SK-N-SH (cell line): ENCODE measurements around the gene CHCHD3. TPM values are rescaled to one million over a fixed set of nuclear protein-coding genes. Genes with fewer than 3 reads are reported as not detected.

Experiments
- CTCF ChIA-PET: fragments of 300-600, 350-600 bp; formaldehyde crosslinking; extraction: SDS; loops from one replicate; lab custom pipeline; 2021; lab: Yijun Ruan, JAX
- POLR2A ChIA-PET: fragments of 350-600 bp; sonication (Branson Sonifier 250); formaldehyde crosslinking; extraction: SDS; loops from one replicate; lab custom pipeline; 2020; ENCODE audit warnings: antibody characterized with exemption, inconsistent platforms; lab: Yijun Ruan, JAX
- DNase-seq: peaks from one replicate; pipeline ENCODE4 v3.0.0; 2012
- H2AFZ ChIP-seq: fragments of 200-600 bp; sonication (generic); 2 replicates; pipeline ENCODE4 v1.8.1; 2016; ENCODE audit warnings: antibody characterized with exemption, mild to moderate bottlenecking, low read depth
- H3F3A ChIP-seq: fragments of 200-600 bp; sonication (generic); replicated peaks from 2 replicates; pipeline ENCODE3; 2016; ENCODE audit warnings: antibody characterized with exemption, mild to moderate bottlenecking; ENCODE audit not compliant: insufficient read depth
- H3K27ac ChIP-seq, 2 experiments: fragments of 200-500 bp in 1 of 2; fragments of 200-600 bp in 1 of 2; sonication (Bioruptor generic) in 1 of 2; sonication (generic), shearing (Covaris generic) in 1 of 2; 2 replicates each; pipeline versions ENCODE4 v1.5.1 to v1.6.1; 2014 to 2016; ENCODE audit warnings: low read depth in 2 of 2, inconsistent platforms in 1 of 2, low read length in 1 of 2, mild to moderate bottlenecking in 1 of 2, mixed read lengths in 1 of 2
- H3K27me3 ChIP-seq: fragments of 200-600 bp; sonication (generic), shearing (Covaris generic); 2 replicates; pipeline ENCODE4 v1.6.1; 2016; ENCODE audit warnings: mixed run types; ENCODE audit not compliant: insufficient read depth
- H3K36me3 ChIP-seq, 2 experiments: fragments of 200-500 bp in 1 of 2; fragments of 200-600 bp in 1 of 2; sonication (Bioruptor generic) in 1 of 2; sonication (generic) in 1 of 2; replicated peaks in 1 of 2; 2 replicates each; pipeline versions ENCODE3 to v1.5.1; 2014 to 2016; ENCODE audit warnings: low read length in 1 of 2, mild to moderate bottlenecking in 1 of 2; ENCODE audit not compliant: insufficient read depth in 2 of 2, control insufficient read depth in 1 of 2
- H3K4me1 ChIP-seq, 2 experiments: fragments of 200-500 bp in 1 of 2; fragments of 200-600 bp in 1 of 2; sonication (Bioruptor generic) in 1 of 2; sonication (generic), shearing (Covaris generic) in 1 of 2; 2 replicates each; pipeline versions ENCODE4 v1.5.1 to v1.6.1; 2014 to 2016; ENCODE audit warnings: low read depth in 1 of 2, low read length in 1 of 2, mixed run types in 1 of 2; ENCODE audit not compliant: insufficient read depth in 2 of 2, control insufficient read depth in 1 of 2
- H3K4me2 ChIP-seq: fragments of 200-600 bp; sonication (generic), shearing (Covaris generic); 2 replicates; pipeline ENCODE4 v1.6.1; 2017; ENCODE audit warnings: mixed run types
- H3K4me3 ChIP-seq, 2 experiments: fragments of 200-500 bp in 1 of 2; fragments of 200-600 bp in 1 of 2; sonication (Bioruptor generic) in 1 of 2; sonication (generic), shearing (Covaris generic) in 1 of 2; 2 replicates each; pipeline versions ENCODE4 v1.5.1 to v1.8.1; 2014 to 2016; ENCODE audit warnings: low read depth in 2 of 2, inconsistent platforms in 1 of 2, low read length in 1 of 2, mild to moderate bottlenecking in 1 of 2, mixed read lengths in 1 of 2, moderate library complexity in 1 of 2
- H3K79me2 ChIP-seq: fragments of 200-600 bp; sonication (generic); 2 replicates; pipeline ENCODE4 v1.8.1; 2017; ENCODE audit warnings: mild to moderate bottlenecking; ENCODE audit not compliant: insufficient read depth
- H3K9ac ChIP-seq: fragments of 200-600 bp; sonication (generic); 2 replicates; pipeline ENCODE4 v1.6.1; 2017; ENCODE audit warnings: mixed run types
- H3K9me2 ChIP-seq: fragments of 200-600 bp; sonication (generic); 2 replicates; pipeline ENCODE4 v1.6.1; 2017; ENCODE audit warnings: mixed run types
- H3K9me3 ChIP-seq: fragments of 200-600 bp; sonication (generic); 2 replicates; pipeline ENCODE4 v1.6.1; 2017; ENCODE audit warnings: mixed run types, mild to moderate bottlenecking, moderate library complexity
- H4K20me1 ChIP-seq: fragments of 200-600 bp; sonication (generic); 2 replicates; pipeline ENCODE4 v1.6.1; 2017; ENCODE audit warnings: mild to moderate bottlenecking, mixed run types; ENCODE audit not compliant: insufficient read depth
- CHD2 ChIP-seq: fragments of 150-350 bp; IDR thresholded peaks from 2 replicates; pipeline ENCODE4 v1.6.1; 2018; ENCODE audit warnings: low read length; ENCODE audit not compliant: partially characterized antibody
- CTCF ChIP-seq: fragments of 200-600 bp; sonication (generic); IDR thresholded peaks from 2 replicates; pipeline ENCODE4 v1.6.1; 2017; ENCODE audit warnings: antibody characterized with exemption, mild to moderate bottlenecking, moderate library complexity
- EZH2phosphoT487 ChIP-seq: fragments of 200-600 bp; sonication (generic); IDR thresholded peaks from 2 replicates; pipeline ENCODE4 v1.6.1; 2017; ENCODE audit warnings: low read depth, mixed run types, mild to moderate bottlenecking, antibody characterized with exemption, moderate library complexity, borderline replicate concordance
- FOXJ3 ChIP-seq: sonication (generic); formaldehyde crosslinking; IDR thresholded peaks from 2 replicates; pipeline ENCODE4 v1.5.1; 2020; ENCODE audit warnings: mild to moderate bottlenecking, missing genetic modification reagents
- GABPA ChIP-seq: IDR thresholded peaks from 2 replicates; pipeline ENCODE4 v1.4.0; 2012; ENCODE audit warnings: low read depth, mild to moderate bottlenecking
- NRF1 ChIP-seq: IDR thresholded peaks from 2 replicates; pipeline ENCODE4 v1.6.1; 2012; ENCODE audit warnings: low read depth, mild to moderate bottlenecking, low read length
- REST ChIP-seq: IDR thresholded peaks from 2 replicates; pipeline ENCODE4 v1.6.1; 2012; ENCODE audit warnings: mild to moderate bottlenecking, low read depth, low read length, moderate library complexity
- RXRA ChIP-seq: IDR thresholded peaks from 2 replicates; pipeline ENCODE4 v1.4.0; 2012; ENCODE audit warnings: low read depth, mild to moderate bottlenecking, borderline replicate concordance
- TAF1 ChIP-seq: IDR thresholded peaks from 2 replicates; pipeline ENCODE4 v1.6.1; 2012; ENCODE audit warnings: low read depth, mild to moderate bottlenecking, low read length, moderate library complexity, borderline replicate concordance
- TCF12 ChIP-seq: IDR thresholded peaks from 2 replicates; pipeline ENCODE4 v1.4.0; 2012
- USF1 ChIP-seq: IDR thresholded peaks from 2 replicates; pipeline ENCODE4 v1.4.0; 2012; ENCODE audit warnings: low read depth, borderline replicate concordance
- whole genome bisulfite sequencing: methylation state at CpG from one replicate; pipeline ENCODE4 v1.1.6; 2017; ENCODE audit warnings: low lambda C conversion rate; 5-methylcytosine and 5-hydroxymethylcytosine counted together
- polyA plus RNA-seq, 3 experiments: library from polyadenylated mRNA; depleted of rRNA; stranded (reverse); fragments of >200 nt; gene quantifications; 2 replicates each; pipeline ENCODE4 v1.2.3, GENCODE V29; 2012
- TF ChIP-seq, protein P1 (sequence below): IDR thresholded peaks from 2 replicates; pipeline ENCODE4 v1.4.0; 2012; ENCODE audit warnings: low read depth, borderline replicate concordance
- TF ChIP-seq, protein P2 (sequence below): fragments of 150-350 bp; IDR thresholded peaks from 2 replicates; pipeline ENCODE4 v1.6.1; 2016; ENCODE audit warnings: mild to moderate bottlenecking, low read depth, low read length

CHCHD3 gene
- polyA plus RNA-seq, 1 of the 3 experiments (the other 2 are of a cell fraction): 97.1 TPM

GRCh38 chr7:132854238-132854637 is 227.7 kb downstream of the CHCHD3 start:
- Histone ChIP-seq H4K20me1 (no peaks in the 10 kb centered on the region), H3K4me1 (no peaks in the 10 kb centered on the region), H3K79me2 (no peaks in the 10 kb centered on the region), H3K9ac (no peak overlapping the region), H3K36me3 (peaks cover 5 to 20% of the 10 kb centered on the region in 2 experiments), H3K4me2 (no peak overlapping the region), H2AFZ (no peak overlapping the region), H3K4me3 (no peak overlapping the region), H3K9me2 (no peaks in the 10 kb centered on the region), H3K27me3 (no peaks in the 10 kb centered on the region), H3K9me3 (no peaks in the 10 kb centered on the region), H3K27ac (no peak overlapping the region), H3F3A (no peaks in the 10 kb centered on the region)
- CTCF ChIA-PET: no interaction called here
- DNase-seq: no peak
- POLR2A ChIA-PET: no interaction called here
- 97% methylated on average over 1 of the region's 1 CpG for WGBS
- no peak for TF ChIP-seq CTCF
- no peak for TF ChIP-seq EZH2phosphoT487
- TF ChIP-seq GABPA: no peak
- no peak for TF ChIP-seq REST
- TF ChIP-seq FOXJ3 (CRISPR knock-in tag): no peak
- TF ChIP-seq TCF12: no peak
- TF ChIP-seq NRF1: no peak

- no peaks in the 10 kb centered on the region for H3K4me1 ChIP-seq
- no peak for DNase-seq
- H3K36me3 ChIP-seq: peaks cover 15% of the 10 kb centered on the region in 2 experiments
- no peaks in the 10 kb centered on the region for H3K9me3 ChIP-seq
- H3K27me3 ChIP-seq: no peaks in the 10 kb centered on the region
- no peak overlapping the region for H3K9ac ChIP-seq
- no peaks in the 10 kb centered on the region for H4K20me1 ChIP-seq
- no peak overlapping the region for H3K4me3 ChIP-seq
- no peaks in the 10 kb centered on the region for H3F3A ChIP-seq
- no peak overlapping the region for H3K4me2 ChIP-seq
- H3K27ac ChIP-seq: no peak overlapping the region
- POLR2A ChIA-PET: no interaction called here
- H2AFZ ChIP-seq: no peak overlapping the region
- no peaks in the 10 kb centered on the region for H3K9me2 ChIP-seq
- WGBS: 98% methylated on average over 7 of the region's 7 CpGs
- CTCF ChIA-PET: no interaction called here
- no peaks in the 10 kb centered on the region for H3K79me2 ChIP-seq
- TF ChIP-seq REST: no peak
- TF ChIP-seq, protein P1, sequence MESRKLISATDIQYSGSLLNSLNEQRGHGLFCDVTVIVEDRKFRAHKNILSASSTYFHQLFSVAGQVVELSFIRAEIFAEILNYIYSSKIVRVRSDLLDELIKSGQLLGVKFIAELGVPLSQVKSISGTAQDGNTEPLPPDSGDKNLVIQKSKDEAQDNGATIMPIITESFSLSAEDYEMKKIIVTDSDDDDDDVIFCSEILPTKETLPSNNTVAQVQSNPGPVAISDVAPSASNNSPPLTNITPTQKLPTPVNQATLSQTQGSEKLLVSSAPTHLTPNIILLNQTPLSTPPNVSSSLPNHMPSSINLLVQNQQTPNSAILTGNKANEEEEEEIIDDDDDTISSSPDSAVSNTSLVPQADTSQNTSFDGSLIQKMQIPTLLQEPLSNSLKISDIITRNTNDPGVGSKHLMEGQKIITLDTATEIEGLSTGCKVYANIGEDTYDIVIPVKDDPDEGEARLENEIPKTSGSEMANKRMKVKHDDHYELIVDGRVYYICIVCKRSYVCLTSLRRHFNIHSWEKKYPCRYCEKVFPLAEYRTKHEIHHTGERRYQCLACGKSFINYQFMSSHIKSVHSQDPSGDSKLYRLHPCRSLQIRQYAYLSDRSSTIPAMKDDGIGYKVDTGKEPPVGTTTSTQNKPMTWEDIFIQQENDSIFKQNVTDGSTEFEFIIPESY: no peak
- TF ChIP-seq RXRA: no peak
- no peak for TF ChIP-seq TAF1
- TF ChIP-seq, protein P2, sequence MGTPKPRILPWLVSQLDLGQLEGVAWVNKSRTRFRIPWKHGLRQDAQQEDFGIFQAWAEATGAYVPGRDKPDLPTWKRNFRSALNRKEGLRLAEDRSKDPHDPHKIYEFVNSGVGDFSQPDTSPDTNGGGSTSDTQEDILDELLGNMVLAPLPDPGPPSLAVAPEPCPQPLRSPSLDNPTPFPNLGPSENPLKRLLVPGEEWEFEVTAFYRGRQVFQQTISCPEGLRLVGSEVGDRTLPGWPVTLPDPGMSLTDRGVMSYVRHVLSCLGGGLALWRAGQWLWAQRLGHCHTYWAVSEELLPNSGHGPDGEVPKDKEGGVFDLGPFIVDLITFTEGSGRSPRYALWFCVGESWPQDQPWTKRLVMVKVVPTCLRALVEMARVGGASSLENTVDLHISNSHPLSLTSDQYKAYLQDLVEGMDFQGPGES: no peak
- TF ChIP-seq CHD2: no peak
- TF ChIP-seq USF1: no peak
Observed at GRCh38 chr7:132847376-132847775, 234.5 kb downstream of the CHCHD3 start.
